Measurements from ENCODE around the gene C5orf63.

DNA sequence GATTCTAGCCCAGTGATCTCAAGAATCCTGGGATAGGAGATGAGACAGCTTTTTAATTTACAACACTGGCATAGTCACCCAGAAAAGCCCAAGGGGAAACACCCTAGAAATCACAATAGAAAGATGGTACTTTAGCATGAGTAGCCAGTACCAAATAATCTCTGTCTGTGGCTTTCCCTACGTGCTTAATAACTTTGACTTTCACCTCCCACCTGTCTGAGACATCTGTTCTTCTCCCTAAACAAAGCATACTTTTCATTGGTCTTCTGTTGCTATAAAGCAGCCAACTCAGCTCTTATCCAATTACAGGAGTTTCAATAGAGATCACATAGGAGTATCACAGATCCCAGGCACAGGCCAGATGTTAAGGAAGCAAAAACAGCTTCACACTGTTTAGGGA, 53.4 kb downstream of the C5orf63 start:
- TF ChIP-seq, protein P1, sequence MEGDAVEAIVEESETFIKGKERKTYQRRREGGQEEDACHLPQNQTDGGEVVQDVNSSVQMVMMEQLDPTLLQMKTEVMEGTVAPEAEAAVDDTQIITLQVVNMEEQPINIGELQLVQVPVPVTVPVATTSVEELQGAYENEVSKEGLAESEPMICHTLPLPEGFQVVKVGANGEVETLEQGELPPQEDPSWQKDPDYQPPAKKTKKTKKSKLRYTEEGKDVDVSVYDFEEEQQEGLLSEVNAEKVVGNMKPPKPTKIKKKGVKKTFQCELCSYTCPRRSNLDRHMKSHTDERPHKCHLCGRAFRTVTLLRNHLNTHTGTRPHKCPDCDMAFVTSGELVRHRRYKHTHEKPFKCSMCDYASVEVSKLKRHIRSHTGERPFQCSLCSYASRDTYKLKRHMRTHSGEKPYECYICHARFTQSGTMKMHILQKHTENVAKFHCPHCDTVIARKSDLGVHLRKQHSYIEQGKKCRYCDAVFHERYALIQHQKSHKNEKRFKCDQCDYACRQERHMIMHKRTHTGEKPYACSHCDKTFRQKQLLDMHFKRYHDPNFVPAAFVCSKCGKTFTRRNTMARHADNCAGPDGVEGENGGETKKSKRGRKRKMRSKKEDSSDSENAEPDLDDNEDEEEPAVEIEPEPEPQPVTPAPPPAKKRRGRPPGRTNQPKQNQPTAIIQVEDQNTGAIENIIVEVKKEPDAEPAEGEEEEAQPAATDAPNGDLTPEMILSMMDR (IDR thresholded peaks at IDR 0.05), result no peak
- no peak for TF ChIP-seq EZH2 (IDR thresholded peaks at IDR 0.05; ENCODE audit: borderline replicate concordance, insufficient read depth, low read depth, low read length, poor library complexity, severe bottlenecking)
